Mesodermal cell (in vitro differentiated cells): ENCODE results near the gene HDDC2.
"Not testable (repeated sequence)": the region's sequence is repeated elsewhere in the genome, so short reads cannot be mapped to it uniquely, and the experiment has no call there.

ENCODE experiments used
- H3K27ac ChIP-seq: 2 replicates; pipeline ENCODE4 v1.7.0; 2013; ENCODE audit warnings: mild to moderate bottlenecking, low read depth, low read length, moderate library complexity; ENCODE audit not compliant: severe bottlenecking
- H3K36me3 ChIP-seq: 2 replicates; pipeline ENCODE4 v1.7.1; 2013; ENCODE audit warnings: mild to moderate bottlenecking, low read length, moderate library complexity; ENCODE audit not compliant: control insufficient read depth, insufficient read depth
- H3K4me1 ChIP-seq: one replicate; pipeline ENCODE4 v1.7.1; 2013; ENCODE audit warnings: mild to moderate bottlenecking, low read length; ENCODE audit not compliant: insufficient read depth, control insufficient read depth, poor library complexity, severe bottlenecking
- H3K4me3 ChIP-seq: 2 replicates; pipeline ENCODE4 v1.7.0; 2013; ENCODE audit warnings: low read length, control low read depth, mild to moderate bottlenecking; ENCODE audit not compliant: insufficient read depth, poor library complexity, severe bottlenecking; ENCODE audit errors: extremely low read depth
- H3K9me3 ChIP-seq: 2 replicates; pipeline ENCODE4 v1.7.1; 2013; ENCODE audit warnings: mild to moderate bottlenecking, low read length, moderate library complexity; ENCODE audit not compliant: control insufficient read depth
- WGBS, 2 experiments: methylation state at CpG; one replicate each; pipeline ENCODE4 v1.1.5; 2013; ENCODE audit warnings: missing lambda C conversion rate in 2 of 2; ENCODE audit not compliant: insufficient coverage in 2 of 2; 5-methylcytosine and 5-hydroxymethylcytosine counted together

The HDDC2 gene

GRCh38 chr6:125285936-125286335, 15.8 kb downstream of the HDDC2 start:
- Histone ChIP-seq H3K9me3 (no peaks in the 10 kb centered on the region), H3K4me3 (no peak overlapping the region), H3K27ac (no peak overlapping the region), H3K36me3 (peaks cover 62% of the 10 kb centered on the region), H3K4me1 (no peaks in the 10 kb centered on the region)
- WGBS, 2 experiments: no CpG with 5 or more reads among the region's 1 CpG

- H3K36me3 ChIP-seq: peaks cover 66% of the 10 kb centered on the region
- no peaks in the 10 kb centered on the region for H3K9me3 ChIP-seq
- no peak overlapping the region for H3K4me3 ChIP-seq
- WGBS, 2 experiments: no CpG with 5 or more reads among the region's 1 CpG
- no peaks in the 10 kb centered on the region for H3K4me1 ChIP-seq
- H3K27ac ChIP-seq: no peak overlapping the region
Observed at GRCh38 chr6:125285353-125285752, 16.4 kb downstream of the HDDC2 start.

GRCh38 chr6:125282470-125282869, 19.3 kb downstream of the HDDC2 start:
- peaks cover 58% of the 10 kb centered on the region for H3K36me3 ChIP-seq
- H3K4me3 ChIP-seq, H3K4me1 ChIP-seq, H3K9me3 ChIP-seq, H3K27ac ChIP-seq: not testable (repeated sequence)
- 100% methylated on average over 3 of the region's 3 CpGs; no CpG with 5 or more reads in 1 of the 2 experiments for WGBS, 2 experiments

DNA sequence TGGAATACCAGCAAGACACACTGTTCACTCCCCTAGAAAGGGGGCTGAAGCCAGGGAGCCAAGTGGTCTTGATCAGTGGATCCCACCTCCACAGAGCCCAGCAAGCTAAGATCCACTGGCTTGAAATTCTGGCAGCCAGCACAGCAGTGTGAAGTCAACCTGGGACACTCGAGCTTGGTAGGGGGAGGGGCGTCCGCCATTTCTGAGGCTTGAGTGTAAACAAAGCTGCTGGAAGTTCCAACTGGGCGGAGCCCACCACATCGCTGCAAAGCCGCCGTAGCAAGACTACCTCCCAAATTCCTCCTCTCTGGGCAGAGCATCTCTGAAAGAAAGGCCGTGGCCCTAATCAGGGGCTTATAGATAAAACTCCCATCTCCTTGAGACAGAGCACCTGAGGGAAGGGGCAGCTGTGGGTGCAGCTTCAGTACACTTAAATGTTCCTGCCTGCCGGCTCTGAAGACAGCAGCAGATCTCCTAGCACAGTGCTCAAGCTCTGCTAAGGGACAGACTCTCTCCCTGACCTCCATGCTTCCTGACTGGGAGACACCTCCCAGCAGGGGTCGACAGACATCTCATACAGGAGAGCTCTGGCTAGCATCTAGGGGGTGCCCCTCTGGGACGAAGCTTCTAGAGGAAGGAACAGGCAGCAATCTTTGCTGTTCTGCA, 21.3 kb downstream of the HDDC2 start:
- WGBS, 2 experiments: 78 to 83% methylated on average over 6 to 9 of the region's 11 CpGs
- peaks cover 53% of the 10 kb centered on the region for H3K36me3 ChIP-seq
- not testable (repeated sequence) for H3K27ac ChIP-seq, H3K4me3 ChIP-seq, H3K4me1 ChIP-seq, H3K9me3 ChIP-seq

DNA sequence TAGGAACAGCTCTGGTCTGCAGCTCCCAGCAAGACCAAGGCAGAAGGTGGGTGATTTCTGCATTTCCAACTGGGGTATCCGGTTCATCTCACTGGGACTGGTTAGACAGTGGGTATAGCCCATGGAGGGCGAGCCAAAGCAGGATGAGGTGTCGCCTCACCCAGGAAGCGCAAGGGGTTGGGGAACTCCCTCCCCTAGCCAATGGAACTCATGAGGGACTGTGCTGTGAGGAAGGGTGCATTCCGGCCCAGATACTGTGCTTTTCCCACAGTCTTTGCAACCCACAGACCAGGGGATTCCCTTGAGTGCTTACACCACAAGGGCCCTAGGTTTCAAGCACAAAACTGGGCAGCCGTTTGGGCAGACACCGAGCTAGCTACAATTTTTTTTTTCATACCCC, 21.8 kb downstream of the HDDC2 start:
- Histone ChIP-seq H3K27ac (no peak overlapping the region), H3K9me3 (no peaks in the 10 kb centered on the region), H3K4me1 (no peaks in the 10 kb centered on the region), H3K4me3 (no peak overlapping the region), H3K36me3 (peaks cover 56% of the 10 kb centered on the region)
- WGBS, 2 experiments: 100% methylated on average over 1 to 6 of the region's 7 CpGs

DNA sequence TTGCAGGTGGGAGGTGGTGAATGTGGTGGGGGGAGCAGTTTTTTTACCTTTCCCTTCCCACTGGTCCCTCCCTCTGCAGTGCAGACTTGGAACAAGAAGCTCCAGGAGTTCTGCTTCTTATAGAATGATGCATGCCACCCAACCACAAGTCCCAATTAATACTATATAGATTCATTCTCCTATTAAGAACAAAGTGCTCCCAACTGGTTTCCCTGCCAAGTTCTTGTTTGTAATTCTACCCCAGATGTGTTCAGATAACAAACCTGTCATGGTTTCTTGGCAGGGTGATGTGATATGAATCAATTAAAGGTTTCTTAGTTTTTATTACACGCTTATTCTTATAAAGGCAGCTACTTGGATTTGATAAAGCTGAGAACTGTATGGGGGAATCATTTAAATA, 23.9 kb downstream of the HDDC2 start:
- no CpG with 5 or more reads among the region's 1 CpG for WGBS, 2 experiments
- Histone ChIP-seq H3K27ac (no peak overlapping the region), H3K9me3 (no peaks in the 10 kb centered on the region), H3K36me3 (peaks cover 70% of the 10 kb centered on the region), H3K4me1 (no peaks in the 10 kb centered on the region), H3K4me3 (no peak overlapping the region)

GRCh38 chr6:125275779-125276178, 26.0 kb downstream of the HDDC2 start:
- H3K4me3 ChIP-seq: no peak overlapping the region
- no peaks in the 10 kb centered on the region for H3K4me1 ChIP-seq
- H3K36me3 ChIP-seq: peaks cover 62% of the 10 kb centered on the region
- no peak overlapping the region for H3K27ac ChIP-seq
- 100% methylated on average over 1 of the region's 3 CpGs for WGBS, 2 experiments
- no peaks in the 10 kb centered on the region for H3K9me3 ChIP-seq

DNA sequence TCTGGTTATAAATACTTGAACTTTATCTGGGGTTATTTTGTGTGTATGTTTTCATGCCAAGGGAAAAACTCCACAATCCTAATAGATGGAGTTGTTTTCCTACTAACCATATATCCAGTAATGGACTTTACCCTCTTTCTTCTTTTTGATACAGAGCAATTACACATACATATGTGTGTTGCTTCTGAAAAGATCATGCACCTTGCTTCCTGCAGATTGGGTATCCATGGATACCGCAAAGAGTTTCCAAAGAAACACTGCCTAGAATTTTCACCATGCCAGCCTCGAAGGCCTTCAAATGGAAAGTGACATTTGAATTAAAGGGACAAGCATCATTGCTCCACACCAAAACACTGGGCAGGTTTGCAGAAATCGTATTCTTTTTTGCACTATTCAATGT, 26.8 kb downstream of the HDDC2 start:
- H3K9me3 ChIP-seq: no peaks in the 10 kb centered on the region
- H3K36me3 ChIP-seq: peaks cover 54% of the 10 kb centered on the region
- 100% methylated on average over 1 to 2 of the region's 3 CpGs for WGBS, 2 experiments
- H3K4me1 ChIP-seq: no peaks in the 10 kb centered on the region
- no peak overlapping the region for H3K4me3 ChIP-seq
- no peak overlapping the region for H3K27ac ChIP-seq

GRCh38 chr6:125273965-125274364, 27.8 kb downstream of the HDDC2 start:
- WGBS, 2 experiments: 88 to 97% methylated on average over 5 to 6 of the region's 7 CpGs
- Histone ChIP-seq H3K4me3 (no peak overlapping the region), H3K27ac (no peak overlapping the region)

GRCh38 chr6:125273251-125273650, 28.5 kb downstream of the HDDC2 start:
- H3K36me3 ChIP-seq: peaks cover 49% of the 10 kb centered on the region
- H3K9me3 ChIP-seq: no peaks in the 10 kb centered on the region
- 95 to 100% methylated on average over 3 to 6 of the region's 8 CpGs for WGBS, 2 experiments

More at GRCh38 chr6:125273965-125274364, 27.8 kb downstream of the HDDC2 start:
- no peaks in the 10 kb centered on the region for H3K4me1 ChIP-seq
- H3K9me3 ChIP-seq: no peaks in the 10 kb centered on the region
- peaks cover 52% of the 10 kb centered on the region for H3K36me3 ChIP-seq

GRCh38 chr6:125271486-125272159, 30.1 kb downstream of the HDDC2 start:
- H3K9me3 ChIP-seq: no peaks in the 10 kb centered on the region
- H3K4me3 ChIP-seq: no peak overlapping the region
- 87 to 90% methylated on average over 8 of the region's 8 CpGs for WGBS, 2 experiments
- no peaks in the 10 kb centered on the region for H3K4me1 ChIP-seq
- peaks cover 38% of the 10 kb centered on the region for H3K36me3 ChIP-seq
- H3K27ac ChIP-seq: no peak overlapping the region

More at GRCh38 chr6:125273251-125273650, 28.5 kb downstream of the HDDC2 start:
- no peak overlapping the region for H3K27ac ChIP-seq
- no peak overlapping the region for H3K4me3 ChIP-seq
- H3K4me1 ChIP-seq: no peaks in the 10 kb centered on the region
